Measurements from ENCODE around the gene DPP6.

Gene DPP6

GRCh38 chr7:154436560-154436959, 384.4 kb downstream of the DPP6 start:
- H3K4me1 ChIP-seq (ENCODE audit: control insufficient read depth, insufficient read depth, low read length), result no peaks in the 10 kb centered on the region
- H3K4me3 ChIP-seq (ENCODE audit: low read depth, low read length), result no peak overlapping the region
- no peaks in the 10 kb centered on the region for H3K27me3 ChIP-seq (ENCODE audit: control insufficient read depth, insufficient read depth, low read length)
- no peak overlapping the region for H3K9ac ChIP-seq (ENCODE audit: low read length)
- no peaks in the 10 kb centered on the region for H3K9me3 ChIP-seq (ENCODE audit: control insufficient read depth, insufficient read depth, low read depth, low read length)
- H3K36me3 ChIP-seq (ENCODE audit: control insufficient read depth, insufficient read depth, low read length), result no peaks in the 10 kb centered on the region
- H3K27ac ChIP-seq (ENCODE audit: low read depth, low read length), result no peak overlapping the region

- no peak overlapping the region for H3K9ac ChIP-seq (ENCODE audit: low read length)
- H3K27me3 ChIP-seq (ENCODE audit: control insufficient read depth, insufficient read depth, low read length), result no peaks in the 10 kb centered on the region
- H3K9me3 ChIP-seq (ENCODE audit: control insufficient read depth, insufficient read depth, low read depth, low read length), result no peaks in the 10 kb centered on the region
- H3K27ac ChIP-seq (ENCODE audit: low read depth, low read length), result no peak overlapping the region
- H3K4me1 ChIP-seq (ENCODE audit: control insufficient read depth, insufficient read depth, low read length), result no peaks in the 10 kb centered on the region
- H3K36me3 ChIP-seq (ENCODE audit: control insufficient read depth, insufficient read depth, low read length), result no peaks in the 10 kb centered on the region
- no peak overlapping the region for H3K4me3 ChIP-seq (ENCODE audit: low read depth, low read length)
Observed at GRCh38 chr7:154437234-154437633, 385.0 kb downstream of the DPP6 start.

- Histone ChIP-seq H3K9ac (ENCODE audit: low read length) (no peak overlapping the region), H3K9me3 (ENCODE audit: control insufficient read depth, insufficient read depth, low read depth, low read length) (no peaks in the 10 kb centered on the region), H3K4me1 (ENCODE audit: control insufficient read depth, insufficient read depth, low read length) (no peaks in the 10 kb centered on the region), H3K36me3 (ENCODE audit: control insufficient read depth, insufficient read depth, low read length) (no peaks in the 10 kb centered on the region), H3K27ac (ENCODE audit: low read depth, low read length) (no peak overlapping the region), H3K4me3 (ENCODE audit: low read depth, low read length) (no peak overlapping the region), H3K27me3 (ENCODE audit: control insufficient read depth, insufficient read depth, low read length) (no peaks in the 10 kb centered on the region)
Observed at GRCh38 chr7:154438571-154439367, 386.6 kb downstream of the DPP6 start.

GRCh38 chr7:154440058-154440457, 387.9 kb downstream of the DPP6 start:
- Histone ChIP-seq H3K9ac (ENCODE audit: low read length) (no peak overlapping the region), H3K36me3 (ENCODE audit: control insufficient read depth, insufficient read depth, low read length) (no peaks in the 10 kb centered on the region), H3K9me3 (ENCODE audit: control insufficient read depth, insufficient read depth, low read depth, low read length) (no peaks in the 10 kb centered on the region), H3K27ac (ENCODE audit: low read depth, low read length) (no peak overlapping the region), H3K27me3 (ENCODE audit: control insufficient read depth, insufficient read depth, low read length) (no peaks in the 10 kb centered on the region), H3K4me1 (ENCODE audit: control insufficient read depth, insufficient read depth, low read length) (no peaks in the 10 kb centered on the region), H3K4me3 (ENCODE audit: low read depth, low read length) (no peak overlapping the region)

GRCh38 chr7:154440651-154441050, 388.5 kb downstream of the DPP6 start:
- Histone ChIP-seq H3K27me3 (ENCODE audit: control insufficient read depth, insufficient read depth, low read length) (no peaks in the 10 kb centered on the region), H3K4me1 (ENCODE audit: control insufficient read depth, insufficient read depth, low read length) (no peaks in the 10 kb centered on the region), H3K4me3 (ENCODE audit: low read depth, low read length) (no peak overlapping the region), H3K36me3 (ENCODE audit: control insufficient read depth, insufficient read depth, low read length) (no peaks in the 10 kb centered on the region), H3K27ac (ENCODE audit: low read depth, low read length) (no peak overlapping the region), H3K9ac (ENCODE audit: low read length) (no peak overlapping the region), H3K9me3 (ENCODE audit: control insufficient read depth, insufficient read depth, low read depth, low read length) (no peaks in the 10 kb centered on the region)

- no peaks in the 10 kb centered on the region for H3K4me1 ChIP-seq (ENCODE audit: control insufficient read depth, insufficient read depth, low read length)
- H3K4me3 ChIP-seq (ENCODE audit: low read depth, low read length), result no peak overlapping the region
- no peaks in the 10 kb centered on the region for H3K9me3 ChIP-seq (ENCODE audit: control insufficient read depth, insufficient read depth, low read depth, low read length)
- H3K36me3 ChIP-seq (ENCODE audit: control insufficient read depth, insufficient read depth, low read length), result no peaks in the 10 kb centered on the region
- no peaks in the 10 kb centered on the region for H3K27me3 ChIP-seq (ENCODE audit: control insufficient read depth, insufficient read depth, low read length)
- H3K9ac ChIP-seq (ENCODE audit: low read length), result no peak overlapping the region
- no peak overlapping the region for H3K27ac ChIP-seq (ENCODE audit: low read depth, low read length)
Observed at GRCh38 chr7:154441811-154442210, 389.6 kb downstream of the DPP6 start.

GRCh38 chr7:154442939-154443338, 390.7 kb downstream of the DPP6 start:
- Histone ChIP-seq H3K36me3 (ENCODE audit: control insufficient read depth, insufficient read depth, low read length) (no peaks in the 10 kb centered on the region), H3K4me3 (ENCODE audit: low read depth, low read length) (no peak overlapping the region), H3K27ac (ENCODE audit: low read depth, low read length) (no peak overlapping the region), H3K27me3 (ENCODE audit: control insufficient read depth, insufficient read depth, low read length) (no peaks in the 10 kb centered on the region), H3K9ac (ENCODE audit: low read length) (no peak overlapping the region), H3K9me3 (ENCODE audit: control insufficient read depth, insufficient read depth, low read depth, low read length) (no peaks in the 10 kb centered on the region), H3K4me1 (ENCODE audit: control insufficient read depth, insufficient read depth, low read length) (no peaks in the 10 kb centered on the region)

- Histone ChIP-seq H3K9me3 (ENCODE audit: control insufficient read depth, insufficient read depth, low read depth, low read length) (no peaks in the 10 kb centered on the region), H3K36me3 (ENCODE audit: control insufficient read depth, insufficient read depth, low read length) (no peaks in the 10 kb centered on the region), H3K9ac (ENCODE audit: low read length) (no peak overlapping the region), H3K27ac (ENCODE audit: low read depth, low read length) (no peak overlapping the region), H3K4me3 (ENCODE audit: low read depth, low read length) (no peak overlapping the region), H3K4me1 (ENCODE audit: control insufficient read depth, insufficient read depth, low read length) (no peaks in the 10 kb centered on the region), H3K27me3 (ENCODE audit: control insufficient read depth, insufficient read depth, low read length) (no peaks in the 10 kb centered on the region)
Observed at GRCh38 chr7:154450451-154450850, 398.3 kb downstream of the DPP6 start.

GRCh38 chr7:154451480-154452457, 399.6 kb downstream of the DPP6 start:
- H3K27me3 ChIP-seq (ENCODE audit: control insufficient read depth, insufficient read depth, low read length), result no peaks in the 10 kb centered on the region
- no peak overlapping the region for H3K9ac ChIP-seq (ENCODE audit: low read length)
- H3K27ac ChIP-seq (ENCODE audit: low read depth, low read length), result no peak overlapping the region
- no peaks in the 10 kb centered on the region for H3K36me3 ChIP-seq (ENCODE audit: control insufficient read depth, insufficient read depth, low read length)
- no peak overlapping the region for H3K4me3 ChIP-seq (ENCODE audit: low read depth, low read length)
- no peaks in the 10 kb centered on the region for H3K4me1 ChIP-seq (ENCODE audit: control insufficient read depth, insufficient read depth, low read length)
- no peaks in the 10 kb centered on the region for H3K9me3 ChIP-seq (ENCODE audit: control insufficient read depth, insufficient read depth, low read depth, low read length)

GRCh38 chr7:154463794-154464193, 411.6 kb downstream of the DPP6 start:
- no peak overlapping the region for H3K4me3 ChIP-seq (ENCODE audit: low read depth, low read length)
- H3K9ac ChIP-seq (ENCODE audit: low read length), result no peak overlapping the region
- H3K9me3 ChIP-seq (ENCODE audit: control insufficient read depth, insufficient read depth, low read depth, low read length), result peaks cover 8% of the 10 kb centered on the region; the same call in 1 of the 2 replicates
- no peaks in the 10 kb centered on the region for H3K4me1 ChIP-seq (ENCODE audit: control insufficient read depth, insufficient read depth, low read length)
- no peak overlapping the region for H3K27ac ChIP-seq (ENCODE audit: low read depth, low read length)
- no peaks in the 10 kb centered on the region for H3K27me3 ChIP-seq (ENCODE audit: control insufficient read depth, insufficient read depth, low read length)
- H3K36me3 ChIP-seq (ENCODE audit: control insufficient read depth, insufficient read depth, low read length), result no peaks in the 10 kb centered on the region

- Histone ChIP-seq H3K36me3 (ENCODE audit: control insufficient read depth, insufficient read depth, low read length) (no peaks in the 10 kb centered on the region), H3K4me3 (ENCODE audit: low read depth, low read length) (no peak overlapping the region), H3K27me3 (ENCODE audit: control insufficient read depth, insufficient read depth, low read length) (no peaks in the 10 kb centered on the region), H3K9me3 (ENCODE audit: control insufficient read depth, insufficient read depth, low read depth, low read length) (0 out of 2 replicates have a peak, but pooled peaks cover 2% of the 10 kb centered on the region), H3K9ac (ENCODE audit: low read length) (no peak overlapping the region), H3K27ac (ENCODE audit: low read depth, low read length) (no peak overlapping the region), H3K4me1 (ENCODE audit: control insufficient read depth, insufficient read depth, low read length) (no peaks in the 10 kb centered on the region)
Observed at GRCh38 chr7:154469652-154470051, 417.5 kb downstream of the DPP6 start.
